ENCODE data around the gene SDR42E2. TPM values are rescaled to one million over a fixed set of nuclear protein-coding genes. Genes with fewer than 3 reads are reported as not detected.

SDR42E2 gene
- total and polyA plus RNA-seq, 2 donors (not counting 3 experiments of a cell fraction or from before 2014, with no cell fraction given), result 0.03 to 0.13 TPM

GRCh38 chr16:22193063-22193411, 30.7 kb downstream of the SDR42E2 start:
- H3K9me1 ChIP-seq (replicated peaks; ENCODE audit: control insufficient read depth, extremely low read depth, insufficient read depth, low read length), result no peaks in the 10 kb centered on the region
- intact Hi-C loops (cut with micrococcal nuclease), result loop anchor here (5.0 kb wide), 2 partner anchors 939 to 1291 kb away; partner anchors contain the start of genes DCUN1D3 and LYRM1
- H3K79me2 ChIP-seq (ENCODE audit: control insufficient read depth, insufficient read depth, low read length), result no peaks in the 10 kb centered on the region
- ChIA-PET POLR2A (interaction anchor here (0.5 to 1.3 kb wide), 2 partner anchors 13 to 205 kb away, joined by 3 to 8 read pairs; partner anchors contain the start of gene EEF2K), CTCF (interaction anchor here (1.3 to 3.0 kb wide), 4 partner anchors 12 to 242 kb away, joined by 4 to 16 read pairs (median 8); partner anchors contain the start of genes EEF2K and POLR3E)
- dilution Hi-C loops (cut with MboI; ENCODE audit: extremely low pct_ligation_motif_present, low sequenced_read_pairs), result no loop called here
- peak overlapping the region; percentile 96 for H3K9ac ChIP-seq (replicated peaks; ENCODE audit: extremely low read depth, insufficient read depth, low read length)
- no peaks in the 10 kb centered on the region for H4K20me1 ChIP-seq (replicated peaks; ENCODE audit: control insufficient read depth, extremely low read depth, insufficient read depth, low read length)
- H3K36me3 ChIP-seq (ENCODE audit: control insufficient read depth in 2 of 2, extremely low read depth in 1 of 2, insufficient read depth in 2 of 2, low read length in 2 of 2), result no peaks in the 10 kb centered on the region
- H2AFZ ChIP-seq (ENCODE audit: low read depth, low read length), result no peak overlapping the region
- no peak for TF ChIP-seq GATA2 (IDR thresholded peaks at IDR 0.05; ENCODE audit: insufficient read depth, insufficient read length, low read depth, low read length)
- TF ChIP-seq MYC (IDR thresholded peaks at IDR 0.05; ENCODE audit: low read depth, low read length), result no peak
- no peak for TF ChIP-seq POLR2A (IDR thresholded peaks at IDR 0.05; ENCODE audit: low read depth, low read length)
- TF ChIP-seq MAX (IDR thresholded peaks at IDR 0.05; ENCODE audit: insufficient read depth, insufficient read length), result no peak
- TF ChIP-seq EZH2 (IDR thresholded peaks at IDR 0.05; ENCODE audit: borderline replicate concordance, low read depth, low read length, severe bottlenecking), result no peak
- no peak for TF ChIP-seq JUN (IDR thresholded peaks at IDR 0.05; ENCODE audit: borderline replicate concordance, insufficient read depth, insufficient read length, low read depth)
- TF ChIP-seq CTCF (IDR thresholded peaks at IDR 0.05; ENCODE audit: extremely low read depth in 1 of 2, insufficient read depth in 1 of 2, low read depth in 1 of 2, low read length in 2 of 2), result no peak
- no peak for TF ChIP-seq FOS (IDR thresholded peaks at IDR 0.05; ENCODE audit: borderline replicate concordance, insufficient read depth, low read length)
- no peak for TF ChIP-seq POLR2AphosphoS5 (IDR thresholded peaks at IDR 0.05; ENCODE audit: insufficient read depth, low read depth, low read length)
- no peaks in the 10 kb centered on the region for H3K27me3 ChIP-seq (ENCODE audit: control insufficient read depth in 2 of 2, insufficient read depth in 2 of 2, low read length in 2 of 2)
- H3K9me3 ChIP-seq (replicated peaks; ENCODE audit: control insufficient read depth, insufficient read depth, low read length), result no peaks in the 10 kb centered on the region
- no peak for DNase-seq (ENCODE audit: low read depth, low spot score)
- peak overlapping the region; percentile 96 for H3K4me2 ChIP-seq (ENCODE audit: insufficient read depth, low read length)
- peak overlapping the region; percentile 99 for H3K27ac ChIP-seq (ENCODE audit: insufficient read depth, low read depth, low read length)
- H3K4me3 ChIP-seq (replicated peaks in 1 of 3; ENCODE audit: insufficient read depth in 1 of 3, low read depth in 1 of 3, low read length in 3 of 3), result peak overlapping the region; percentile 3 to 55 (median 10)
- no TSS peak for BruUV-seq (replicated peaks)
- peaks cover 45% of the 10 kb centered on the region for H3K4me1 ChIP-seq (ENCODE audit: control insufficient read depth, extremely low read depth, insufficient read depth, low read length)
- no peak for FAIRE-seq
